Measurements from ENCODE around the gene PRTN3.
"Not testable (repeated sequence)": the region's sequence is repeated elsewhere in the genome, so short reads cannot be mapped to it uniquely, and the experiment has no call there.

The PRTN3 gene

GRCh38 chr19:816500-816857 is 24.3 kb upstream of the PRTN3 start:
- DNase-seq (ENCODE audit: low read depth) = no peak

- DNase-seq (ENCODE audit: low read depth) = not testable (repeated sequence)
Measured at GRCh38 chr19:820212-820611, 20.6 kb upstream of the PRTN3 start.

GRCh38 chr19:821231-821824 is 19.5 kb upstream of the PRTN3 start:
- no peak for DNase-seq (ENCODE audit: low read depth)

- no peak for DNase-seq (ENCODE audit: low read depth)
Measured at GRCh38 chr19:821825-822503, 18.8 kb upstream of the PRTN3 start, which contains the start of gene PLPPR3. Gene PLPPR3, minus strand, starts transcription at chr19:821955. Its CDS starts 396 bp downstream, at chr19:821559.

GRCh38 chr19:823565-824121 is 17.2 kb upstream of the PRTN3 start:
- no peak for DNase-seq (ENCODE audit: low read depth)

GRCh38 chr19:824885-825284 is 15.9 kb upstream of the PRTN3 start:
- DNase-seq (ENCODE audit: low read depth) = no peak

- DNase-seq (ENCODE audit: low read depth) = no peak
Measured at GRCh38 chr19:825897-826644, 14.7 kb upstream of the PRTN3 start.

GRCh38 chr19:827314-827709 is 13.5 kb upstream of the PRTN3 start:
- no peak for DNase-seq (ENCODE audit: low read depth)

GRCh38 chr19:827710-828321 is 13.0 kb upstream of the PRTN3 start, which contains the start of gene AZU1:
Gene AZU1, plus strand, starts transcription at chr19:827837. Its CDS starts 10 bp downstream, at chr19:827847.
- DNase-seq (ENCODE audit: low read depth) = no peak

GRCh38 chr19:829129-829758 is 11.6 kb upstream of the PRTN3 start:
- no peak for DNase-seq (ENCODE audit: low read depth)

GRCh38 chr19:831407-832369 is 9.1 kb upstream of the PRTN3 start:
- no peak for DNase-seq (ENCODE audit: low read depth)

GRCh38 chr19:834216-834615 is 6.6 kb upstream of the PRTN3 start:
- no peak for DNase-seq (ENCODE audit: low read depth)

- DNase-seq (ENCODE audit: low read depth) = no peak
Measured at GRCh38 chr19:835210-835810, 5.5 kb upstream of the PRTN3 start.

GRCh38 chr19:842802-843179 is 2.0 kb downstream of the PRTN3 start:
- DNase-seq (ENCODE audit: low read depth) = not testable (repeated sequence)

- DNase-seq (ENCODE audit: low read depth) = no peak
Measured at GRCh38 chr19:843180-843835, 2.5 kb downstream of the PRTN3 start.

GRCh38 chr19:843836-844545 is 3.2 kb downstream of the PRTN3 start:
- DNase-seq (ENCODE audit: low read depth) = no peak

- no peak for DNase-seq (ENCODE audit: low read depth)
Measured at GRCh38 chr19:844546-844971, 3.8 kb downstream of the PRTN3 start.

GRCh38 chr19:845707-846521 is 5.1 kb downstream of the PRTN3 start:
- no peak for DNase-seq (ENCODE audit: low read depth)

Data from stromal cell of bone marrow (primary cell).